ENCODE results near the gene CAPN11. TPM values are rescaled to one million over a fixed set of nuclear protein-coding genes. Genes with fewer than 3 reads are reported as not detected.

The CAPN11 gene
- total RNA-seq, 4 donors from 2014 or later, result 0.72 to 1.1 (median 0.89) TPM

GRCh38 chr6:44169886-44170570 is 11.4 kb downstream of the CAPN11 start:
- TF ChIP-seq CTCF (IDR thresholded peaks at IDR 0.05) (no peak), POLR2A (IDR thresholded peaks at IDR 0.05) (no peak)
- no peak overlapping the region for H3K4me3 ChIP-seq (ENCODE audit: low read depth, poor library complexity, severe bottlenecking)
- WGBS, 2 donors, result 71 to 79% methylated on average over 10 of the region's 10 CpGs
- no peak for DNase-seq (ENCODE audit: low spot score in 2 of 2)
- intact Hi-C loops (cut with DNase I; ENCODE audit: low total_unique reads), result loop anchor here (5.0 kb wide), 2 partner anchors 67 to 87 kb away; partner anchors contain the start of gene SLC35B2

- no peak for TF ChIP-seq CTCF (IDR thresholded peaks at IDR 0.05)
- no peak for TF ChIP-seq POLR2A (IDR thresholded peaks at IDR 0.05)
- 81 to 82% methylated on average over 12 of the region's 12 CpGs for WGBS, 2 donors
- H3K4me3 ChIP-seq (ENCODE audit: low read depth, poor library complexity, severe bottlenecking), result no peak overlapping the region
- DNase-seq (ENCODE audit: low spot score in 2 of 2), result no peak
- intact Hi-C loops (cut with DNase I; ENCODE audit: low total_unique reads), result loop anchor here (5.0 kb wide), 2 partner anchors 65 to 85 kb away; partner anchors contain the start of gene SLC35B2
Observed at GRCh38 chr6:44171899-44172546, 13.4 kb downstream of the CAPN11 start.

GRCh38 chr6:44172731-44173500 is 14.3 kb downstream of the CAPN11 start:
- 25 to 31% methylated on average over 15 of the region's 15 CpGs for WGBS, 2 donors
- intact Hi-C loops (cut with DNase I; ENCODE audit: low total_unique reads), result loop anchor here (5.0 kb wide), 2 partner anchors 64 to 84 kb away; partner anchors contain the start of gene SLC35B2
- DNase-seq (ENCODE audit: low spot score in 2 of 2), result peak; percentile 86 to 97
- TF ChIP-seq POLR2A (IDR thresholded peaks at IDR 0.05) (no peak), CTCF (IDR thresholded peaks at IDR 0.05) (peak in 1 of 3 donors; percentile 94)
- H3K4me3 ChIP-seq (ENCODE audit: low read depth, poor library complexity, severe bottlenecking), result no peak overlapping the region

- WGBS, 2 donors, result 75 to 80% methylated on average over 15 of the region's 15 CpGs
- TF ChIP-seq CTCF (IDR thresholded peaks at IDR 0.05), result no peak
- TF ChIP-seq POLR2A (IDR thresholded peaks at IDR 0.05), result no peak
- H3K4me3 ChIP-seq (ENCODE audit: low read depth, poor library complexity, severe bottlenecking), result no peak overlapping the region
- DNase-seq (ENCODE audit: low spot score in 2 of 2), result no peak
- intact Hi-C loops (cut with DNase I; ENCODE audit: low total_unique reads), result no loop called here
Observed at GRCh38 chr6:44176130-44176761, 17.6 kb downstream of the CAPN11 start.

GRCh38 chr6:44176762-44177509 is 18.3 kb downstream of the CAPN11 start:
- WGBS, 2 donors, result 70 to 78% methylated on average over 23 to 24 of the region's 24 CpGs
- intact Hi-C loops (cut with DNase I; ENCODE audit: low total_unique reads), result no loop called here

More at GRCh38 chr6:44176762-44177509, 18.3 kb downstream of the CAPN11 start:
- no peak for TF ChIP-seq POLR2A (IDR thresholded peaks at IDR 0.05)
- TF ChIP-seq CTCF (IDR thresholded peaks at IDR 0.05), result no peak
- H3K4me3 ChIP-seq (ENCODE audit: low read depth, poor library complexity, severe bottlenecking), result no peak overlapping the region
- no peak for DNase-seq (ENCODE audit: low spot score in 2 of 2)
